AG09319 (cell line): ENCODE results near the gene SERINC5.

ENCODE experiments used
- DNase-seq: peaks from one replicate; pipeline ENCODE4 v3.0.0-alpha.2; 2010; ENCODE audit warnings: low read depth; ENCODE audit errors: extremely low read depth
- TF ChIP-seq, protein P1 (sequence below): IDR thresholded peaks from 2 replicates; pipeline ENCODE4 v1.5.1; 2011; ENCODE audit warnings: low read depth, mild to moderate bottlenecking, inconsistent platforms, low read length, moderate library complexity

The SERINC5 gene

DNA sequence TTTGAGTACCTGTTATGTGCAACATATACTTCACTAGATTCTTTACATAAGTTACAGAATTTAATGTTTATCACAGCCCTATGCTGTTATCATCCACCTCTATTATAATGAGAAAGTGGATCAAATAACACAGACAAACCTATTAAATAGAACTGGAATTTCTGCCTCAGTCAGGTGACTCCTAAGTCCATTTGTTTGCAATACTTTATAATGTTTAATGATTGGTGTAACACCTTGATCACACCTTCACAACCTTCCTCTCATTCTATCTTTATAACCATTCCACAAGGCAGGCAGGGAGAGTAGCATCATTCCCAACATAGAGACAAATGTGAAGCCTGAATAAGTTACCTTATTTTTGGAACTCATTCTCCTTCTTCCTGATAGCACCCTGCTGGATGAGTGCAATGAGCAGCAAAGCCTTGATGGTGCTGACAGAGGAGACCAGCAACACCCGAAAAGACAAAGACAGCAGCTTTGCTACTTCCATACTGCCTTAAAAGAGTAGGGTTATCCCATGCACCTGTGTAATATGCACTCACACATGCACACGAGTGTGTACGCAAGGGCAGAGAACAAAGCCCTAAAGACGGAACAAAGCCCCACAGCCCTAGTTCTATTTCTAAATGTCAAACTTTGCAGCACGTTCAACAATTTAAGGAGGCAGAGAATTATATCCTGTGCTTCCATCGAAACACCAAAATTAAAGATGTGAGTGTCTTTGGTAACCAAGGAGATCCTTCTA is 30.5 kb downstream of the SERINC5 start:
- TF ChIP-seq, protein P1, sequence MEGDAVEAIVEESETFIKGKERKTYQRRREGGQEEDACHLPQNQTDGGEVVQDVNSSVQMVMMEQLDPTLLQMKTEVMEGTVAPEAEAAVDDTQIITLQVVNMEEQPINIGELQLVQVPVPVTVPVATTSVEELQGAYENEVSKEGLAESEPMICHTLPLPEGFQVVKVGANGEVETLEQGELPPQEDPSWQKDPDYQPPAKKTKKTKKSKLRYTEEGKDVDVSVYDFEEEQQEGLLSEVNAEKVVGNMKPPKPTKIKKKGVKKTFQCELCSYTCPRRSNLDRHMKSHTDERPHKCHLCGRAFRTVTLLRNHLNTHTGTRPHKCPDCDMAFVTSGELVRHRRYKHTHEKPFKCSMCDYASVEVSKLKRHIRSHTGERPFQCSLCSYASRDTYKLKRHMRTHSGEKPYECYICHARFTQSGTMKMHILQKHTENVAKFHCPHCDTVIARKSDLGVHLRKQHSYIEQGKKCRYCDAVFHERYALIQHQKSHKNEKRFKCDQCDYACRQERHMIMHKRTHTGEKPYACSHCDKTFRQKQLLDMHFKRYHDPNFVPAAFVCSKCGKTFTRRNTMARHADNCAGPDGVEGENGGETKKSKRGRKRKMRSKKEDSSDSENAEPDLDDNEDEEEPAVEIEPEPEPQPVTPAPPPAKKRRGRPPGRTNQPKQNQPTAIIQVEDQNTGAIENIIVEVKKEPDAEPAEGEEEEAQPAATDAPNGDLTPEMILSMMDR, result no peak
- no peak for DNase-seq

DNA sequence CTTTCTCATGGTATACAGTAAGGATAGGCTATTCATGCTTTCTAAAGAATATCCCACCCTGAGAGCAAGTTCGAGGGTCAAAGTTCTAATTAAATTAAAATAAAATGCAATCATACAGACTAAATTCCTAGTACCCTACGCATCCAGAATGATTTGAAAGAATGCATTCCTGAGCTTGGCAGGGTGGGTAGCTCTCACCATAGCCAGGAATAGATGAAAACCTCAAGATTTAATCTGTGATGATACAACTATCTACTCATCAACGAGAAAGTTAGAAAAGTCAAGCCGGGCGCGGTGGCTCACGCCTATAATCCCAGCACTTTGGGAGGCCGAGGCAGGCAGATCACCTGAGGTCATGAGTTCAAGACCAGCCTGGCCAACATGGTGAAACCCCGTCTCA is 32.3 kb downstream of the SERINC5 start:
- TF ChIP-seq, protein P1, result no peak
- no peak for DNase-seq

DNA sequence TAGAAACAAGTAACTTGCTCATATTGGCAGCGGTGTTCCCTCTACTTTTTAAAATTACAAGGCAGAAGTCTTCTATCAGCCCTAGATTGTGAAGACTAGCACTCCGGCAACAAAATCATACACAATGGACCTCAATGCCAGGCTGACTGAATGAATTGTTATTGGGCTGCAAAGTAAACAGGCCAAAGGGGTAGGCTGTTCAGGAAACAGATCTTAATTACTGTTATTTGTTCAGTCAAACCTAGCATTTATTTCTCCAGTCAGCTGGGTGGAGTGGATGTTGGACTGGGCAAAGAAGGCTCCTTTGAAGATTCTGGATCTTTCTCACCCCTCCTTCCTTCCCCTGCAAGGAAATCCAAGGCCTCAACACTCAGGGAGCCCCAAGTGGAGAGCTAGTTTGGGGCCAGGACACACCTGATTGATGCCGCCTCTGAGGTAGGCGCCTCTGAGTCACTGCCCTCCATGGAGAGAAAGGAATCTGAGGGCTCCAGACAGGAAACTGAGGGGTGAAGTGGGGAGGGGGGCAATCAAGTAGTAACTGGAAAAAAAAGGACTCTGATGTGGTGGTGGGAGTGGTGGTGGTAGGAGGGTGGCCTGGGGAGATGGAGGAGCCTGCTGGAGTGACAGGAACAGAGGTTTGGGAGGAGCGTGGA is 35.5 kb downstream of the SERINC5 start:
- TF ChIP-seq, protein P1, result no peak

DNA sequence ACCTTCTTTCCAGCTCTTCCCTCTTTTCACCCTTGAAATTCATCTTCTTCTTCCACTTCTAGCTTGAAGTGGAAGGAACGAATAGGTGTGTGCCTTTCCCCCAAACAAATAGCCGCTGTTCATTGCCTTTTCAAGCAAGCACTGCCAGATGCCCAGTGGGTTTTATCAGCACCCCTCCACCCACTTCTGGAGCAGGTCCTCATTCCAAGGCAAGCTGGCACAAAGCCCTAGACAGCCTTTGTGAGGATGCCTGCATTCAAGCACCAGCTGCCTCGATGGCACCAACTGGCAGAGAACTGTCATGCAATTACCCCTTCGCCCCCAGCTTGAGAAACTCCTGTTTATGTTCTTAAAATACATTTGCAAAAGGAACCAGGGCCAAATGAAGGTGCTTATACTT is 36.5 kb downstream of the SERINC5 start:
- DNase-seq, result no peak
- TF ChIP-seq, protein P1, result no peak

More for the DNA sequence above, 35.5 kb downstream of the SERINC5 start:
- no peak for DNase-seq

DNA sequence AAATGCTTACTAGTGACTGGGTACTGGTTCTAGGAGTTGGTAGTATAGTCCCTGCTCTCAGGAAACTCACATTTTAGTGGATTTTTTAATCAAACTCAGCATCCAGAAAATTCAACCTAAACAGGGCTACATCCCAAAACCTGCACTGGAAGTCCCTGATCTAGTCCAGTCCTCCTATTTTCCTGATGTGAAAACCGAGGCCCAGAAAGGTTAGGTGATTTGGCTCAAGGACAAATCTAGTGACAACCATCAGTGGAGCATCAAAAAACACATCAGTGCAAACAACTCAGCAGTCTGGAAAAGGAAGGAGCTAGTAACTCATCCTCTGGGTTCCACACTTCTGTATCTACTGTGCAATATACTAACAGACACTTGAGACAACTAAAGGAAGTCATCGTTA is 38.2 kb downstream of the SERINC5 start:
- TF ChIP-seq, protein P1, result no peak

DNA sequence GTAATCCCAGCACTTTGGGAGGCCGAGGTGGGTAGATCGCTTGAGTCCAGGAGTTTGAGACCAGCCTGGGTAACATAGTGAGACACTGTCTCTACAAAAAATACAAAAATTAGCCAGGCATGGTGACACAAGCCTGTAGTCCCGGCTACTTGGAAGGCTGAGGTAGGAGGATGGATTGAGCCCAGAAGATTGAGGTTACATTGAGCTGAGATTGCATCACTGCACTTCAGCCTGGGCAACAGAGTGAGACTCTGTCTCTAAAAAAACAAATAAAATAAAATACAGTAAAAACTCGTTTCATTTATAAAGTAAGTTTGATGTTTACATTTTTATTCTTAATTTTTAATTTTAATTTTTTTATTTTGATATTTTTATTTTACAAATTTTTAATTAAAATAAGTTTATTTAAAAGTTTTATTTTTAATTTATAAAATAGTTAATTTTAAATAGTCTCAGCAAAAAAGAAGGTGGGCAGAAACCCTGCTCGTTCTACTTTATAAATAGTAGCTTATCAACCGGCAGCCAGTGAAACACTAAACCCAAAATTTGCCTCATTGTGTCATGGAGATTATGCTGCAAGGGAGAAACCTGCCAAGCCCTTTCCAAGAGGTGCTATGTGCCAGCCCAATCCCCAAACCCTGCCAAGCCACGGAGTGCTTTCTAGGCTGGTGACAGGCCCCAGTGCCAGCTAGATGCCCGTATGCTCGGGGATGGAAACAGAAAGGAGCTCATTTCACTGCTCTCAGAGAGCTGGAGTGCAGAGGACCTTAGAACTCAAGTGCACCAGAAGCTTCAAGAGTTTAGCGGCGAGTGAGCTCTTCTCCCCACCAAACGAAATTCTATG is 38.9 kb downstream of the SERINC5 start:
- DNase-seq, result no peak
- TF ChIP-seq, protein P1, result no peak

More for the DNA sequence above, 38.2 kb downstream of the SERINC5 start:
- no peak for DNase-seq
